Activated T-cell treated with anti-CD3 and anti-CD28 coated beads, Interleukin-2, amount 50 U/mL, for 4 hours (primary cell): ENCODE results near the gene ATF7IP. TPM values are rescaled to one million over a fixed set of nuclear protein-coding genes. Genes with fewer than 3 reads are reported as not detected.
"Not testable (repeated sequence)": the region's sequence is repeated elsewhere in the genome, so short reads cannot be mapped to it uniquely, and the experiment has no call there.

Experiments used
- ATAC-seq, 2 donors: fragments of 200-7000 bp; cut with Tn5 transposase; one replicate each; pipeline ENCODE4 v1.10.0; 2021
- DNase-seq: peaks from one replicate; pipeline ENCODE4 v3.0.0-alpha.2; 2020
- H3K27me3 Mint-ChIP-seq: one replicate; pipeline ENCODE4 v1.8.0; 2021; ENCODE audit warnings: low read depth, mixed read lengths
- H3K36me3 Mint-ChIP-seq: one replicate; pipeline ENCODE4 v1.8.0; 2022; ENCODE audit warnings: mixed read lengths; ENCODE audit not compliant: insufficient read depth
- H3K4me1 Mint-ChIP-seq: one replicate; pipeline ENCODE4 v1.8.0; 2021; ENCODE audit warnings: low read depth, mixed read lengths
- H3K4me3 Mint-ChIP-seq: one replicate; pipeline ENCODE4 v1.8.0; 2021; ENCODE audit warnings: mild to moderate bottlenecking, moderate library complexity, mixed read lengths
- H3K9me3 Mint-ChIP-seq: one replicate; pipeline ENCODE4 v1.8.0; 2021; ENCODE audit warnings: mixed read lengths
- total RNA-seq, 3 donors: library from RNA; stranded (reverse); gene quantifications; one replicate each; pipeline ENCODE4 v1.2.1, GENCODE V29; 2021

The ATF7IP gene, protein sequence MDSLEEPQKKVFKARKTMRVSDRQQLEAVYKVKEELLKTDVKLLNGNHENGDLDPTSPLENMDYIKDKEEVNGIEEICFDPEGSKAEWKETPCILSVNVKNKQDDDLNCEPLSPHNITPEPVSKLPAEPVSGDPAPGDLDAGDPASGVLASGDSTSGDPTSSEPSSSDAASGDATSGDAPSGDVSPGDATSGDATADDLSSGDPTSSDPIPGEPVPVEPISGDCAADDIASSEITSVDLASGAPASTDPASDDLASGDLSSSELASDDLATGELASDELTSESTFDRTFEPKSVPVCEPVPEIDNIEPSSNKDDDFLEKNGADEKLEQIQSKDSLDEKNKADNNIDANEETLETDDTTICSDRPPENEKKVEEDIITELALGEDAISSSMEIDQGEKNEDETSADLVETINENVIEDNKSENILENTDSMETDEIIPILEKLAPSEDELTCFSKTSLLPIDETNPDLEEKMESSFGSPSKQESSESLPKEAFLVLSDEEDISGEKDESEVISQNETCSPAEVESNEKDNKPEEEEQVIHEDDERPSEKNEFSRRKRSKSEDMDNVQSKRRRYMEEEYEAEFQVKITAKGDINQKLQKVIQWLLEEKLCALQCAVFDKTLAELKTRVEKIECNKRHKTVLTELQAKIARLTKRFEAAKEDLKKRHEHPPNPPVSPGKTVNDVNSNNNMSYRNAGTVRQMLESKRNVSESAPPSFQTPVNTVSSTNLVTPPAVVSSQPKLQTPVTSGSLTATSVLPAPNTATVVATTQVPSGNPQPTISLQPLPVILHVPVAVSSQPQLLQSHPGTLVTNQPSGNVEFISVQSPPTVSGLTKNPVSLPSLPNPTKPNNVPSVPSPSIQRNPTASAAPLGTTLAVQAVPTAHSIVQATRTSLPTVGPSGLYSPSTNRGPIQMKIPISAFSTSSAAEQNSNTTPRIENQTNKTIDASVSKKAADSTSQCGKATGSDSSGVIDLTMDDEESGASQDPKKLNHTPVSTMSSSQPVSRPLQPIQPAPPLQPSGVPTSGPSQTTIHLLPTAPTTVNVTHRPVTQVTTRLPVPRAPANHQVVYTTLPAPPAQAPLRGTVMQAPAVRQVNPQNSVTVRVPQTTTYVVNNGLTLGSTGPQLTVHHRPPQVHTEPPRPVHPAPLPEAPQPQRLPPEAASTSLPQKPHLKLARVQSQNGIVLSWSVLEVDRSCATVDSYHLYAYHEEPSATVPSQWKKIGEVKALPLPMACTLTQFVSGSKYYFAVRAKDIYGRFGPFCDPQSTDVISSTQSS
- total RNA-seq = 10 to 100 TPM; 33.5 to 54.6 (median 39.4) TPM

DNA sequence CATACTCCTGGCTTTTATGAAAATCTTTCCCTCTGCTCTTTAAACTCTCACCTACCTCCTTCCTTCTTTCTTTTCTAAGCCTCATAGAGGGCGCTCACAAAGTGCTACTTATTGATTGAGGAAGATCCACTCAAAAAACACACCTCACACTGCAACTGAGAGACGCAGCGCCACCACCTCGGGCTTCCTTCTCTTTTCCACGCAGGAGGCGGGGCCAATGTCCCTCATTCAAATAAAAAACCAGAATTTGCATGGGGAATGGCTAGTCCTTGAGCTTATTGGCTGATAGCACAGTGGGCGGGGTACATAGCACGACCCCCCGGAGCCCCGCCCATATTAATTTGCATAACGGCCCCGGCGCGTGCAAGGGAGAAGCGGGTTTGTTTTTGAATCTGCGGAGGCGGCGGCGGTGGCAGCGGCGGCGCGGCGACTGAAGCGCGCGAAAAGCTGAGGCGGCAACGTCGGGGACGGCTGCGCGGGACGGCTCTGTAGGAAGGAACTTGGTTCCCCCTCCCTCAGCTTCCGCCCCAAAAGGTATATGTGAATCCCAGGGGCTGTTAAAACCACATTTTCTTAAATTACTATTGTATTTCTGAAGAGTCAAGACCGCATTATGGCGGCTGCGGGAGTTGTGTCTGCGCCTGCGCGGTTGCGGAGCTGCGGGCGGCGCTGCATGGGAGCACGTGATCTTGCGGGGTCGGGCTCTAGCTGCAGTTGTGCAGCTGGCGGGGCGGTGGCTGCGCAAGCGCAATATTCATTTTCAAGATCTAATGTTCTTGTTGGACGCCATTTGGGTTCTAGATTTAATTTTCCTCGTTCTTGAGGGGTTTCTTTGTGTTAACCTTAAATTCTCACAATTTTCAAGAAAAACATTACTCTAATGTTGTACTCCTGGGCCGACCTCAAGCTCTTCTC, at the start of gene ATF7IP:
ATF7IP (plus strand) TSS at position 389 of the 915 bp plus-strand sequence. CDS start 58,234 bp downstream, outside the sequence.
- peaks cover 7% of the 10 kb centered on the region for H3K9me3 Mint-ChIP-seq
- H3K27me3 Mint-ChIP-seq = no peaks in the 10 kb centered on the region
- H3K4me3 Mint-ChIP-seq = peak within 1 kb of the TSS; percentile 84
- peaks cover 42% of the 10 kb centered on the region for H3K4me1 Mint-ChIP-seq
- DNase-seq (peak; percentile 92), ATAC-seq (peak; percentile 87 to 91)
- peaks cover 10% of the 10 kb centered on the region for H3K36me3 Mint-ChIP-seq

DNA sequence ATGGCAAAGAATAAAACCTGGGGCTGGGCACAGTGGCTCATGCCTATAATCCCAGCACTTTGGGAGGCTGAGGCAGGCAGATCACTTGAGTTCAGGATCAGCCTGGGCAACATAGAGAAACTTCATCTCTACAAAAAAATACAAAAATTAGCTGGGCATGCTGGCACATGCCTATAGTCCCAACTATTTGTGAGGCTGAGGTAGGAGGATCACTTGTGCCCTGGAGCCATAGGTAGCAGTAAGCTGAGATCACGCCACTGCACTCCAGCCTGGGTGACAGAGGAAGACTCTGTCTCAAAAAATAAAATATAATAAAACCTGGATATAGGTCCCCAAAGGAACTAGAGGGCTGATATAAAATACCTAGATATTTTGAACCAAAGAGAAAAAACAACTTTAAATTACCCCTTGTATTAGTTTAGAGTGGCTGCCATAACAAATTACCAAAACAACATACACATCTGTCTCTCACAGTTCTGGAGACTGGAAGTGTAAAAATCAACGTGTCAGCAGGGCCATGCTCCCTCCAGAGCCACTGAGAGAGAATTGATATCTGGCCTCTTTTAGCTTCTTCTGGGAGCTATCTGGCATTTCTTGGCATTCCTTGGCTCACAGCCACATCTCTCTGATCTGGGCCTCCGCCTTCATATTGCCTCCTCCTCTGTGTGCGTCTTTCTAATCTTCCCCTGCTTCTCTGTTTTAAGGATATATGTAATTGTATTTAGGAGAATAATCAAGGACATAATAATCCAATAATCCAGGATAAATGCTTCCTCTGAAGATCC, 47.9 kb upstream of the ATF7IP start:
- no peak for DNase-seq
- Mint-ChIP-seq H3K9me3 (no peaks in the 10 kb centered on the region), H3K36me3 (no peaks in the 10 kb centered on the region), H3K4me1 (no peaks in the 10 kb centered on the region), H3K27me3 (no peaks in the 10 kb centered on the region), H3K4me3 (no peak overlapping the region)
- no peak for ATAC-seq

DNA sequence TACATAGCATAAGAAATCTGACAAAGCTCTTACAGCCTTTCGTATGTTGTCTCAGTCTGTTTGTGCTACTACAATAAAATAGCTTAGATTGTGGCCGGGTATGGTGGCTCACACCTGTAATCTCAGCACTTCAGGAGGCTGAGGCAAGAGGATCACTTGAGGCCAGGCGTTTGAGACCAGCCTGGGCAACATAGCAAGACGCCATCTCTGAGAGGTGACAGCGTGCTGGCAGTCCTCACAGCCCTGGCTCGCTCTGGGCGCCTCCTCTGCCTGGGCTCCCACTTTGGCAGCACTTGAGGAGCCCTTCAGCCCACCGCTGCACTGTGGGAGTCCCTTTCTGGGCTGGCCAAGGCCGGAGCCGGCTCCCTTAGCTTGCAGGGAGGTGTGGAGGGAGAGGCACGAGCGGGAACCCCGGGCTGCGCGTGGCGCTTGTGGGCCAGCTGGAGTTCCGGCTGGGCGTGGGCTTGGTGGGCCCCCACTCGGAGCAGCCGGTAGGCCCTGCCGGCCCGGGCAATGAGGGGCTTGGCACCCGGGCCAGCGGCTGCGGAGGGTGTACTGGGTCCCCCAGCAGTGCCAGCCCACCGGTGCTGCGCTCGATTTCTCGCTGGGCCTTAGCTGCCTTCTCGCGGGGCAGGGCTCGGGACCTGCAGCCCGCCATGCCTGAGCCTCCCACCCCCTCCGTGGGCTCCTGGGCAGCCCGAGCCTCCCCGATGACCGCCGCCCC, 45.6 kb upstream of the ATF7IP start:
- not testable (repeated sequence) for H3K36me3 Mint-ChIP-seq, H3K9me3 Mint-ChIP-seq, H3K4me1 Mint-ChIP-seq, H3K27me3 Mint-ChIP-seq, ATAC-seq, H3K4me3 Mint-ChIP-seq, DNase-seq

GRCh38 chr12:14322403-14322802, 43.1 kb upstream of the ATF7IP start:
- Mint-ChIP-seq H3K9me3 (no peaks in the 10 kb centered on the region), H3K27me3 (no peaks in the 10 kb centered on the region), H3K4me3 (no peak overlapping the region), H3K36me3 (no peaks in the 10 kb centered on the region), H3K4me1 (no peaks in the 10 kb centered on the region)
- ATAC-seq = no peak
- no peak for DNase-seq

DNA sequence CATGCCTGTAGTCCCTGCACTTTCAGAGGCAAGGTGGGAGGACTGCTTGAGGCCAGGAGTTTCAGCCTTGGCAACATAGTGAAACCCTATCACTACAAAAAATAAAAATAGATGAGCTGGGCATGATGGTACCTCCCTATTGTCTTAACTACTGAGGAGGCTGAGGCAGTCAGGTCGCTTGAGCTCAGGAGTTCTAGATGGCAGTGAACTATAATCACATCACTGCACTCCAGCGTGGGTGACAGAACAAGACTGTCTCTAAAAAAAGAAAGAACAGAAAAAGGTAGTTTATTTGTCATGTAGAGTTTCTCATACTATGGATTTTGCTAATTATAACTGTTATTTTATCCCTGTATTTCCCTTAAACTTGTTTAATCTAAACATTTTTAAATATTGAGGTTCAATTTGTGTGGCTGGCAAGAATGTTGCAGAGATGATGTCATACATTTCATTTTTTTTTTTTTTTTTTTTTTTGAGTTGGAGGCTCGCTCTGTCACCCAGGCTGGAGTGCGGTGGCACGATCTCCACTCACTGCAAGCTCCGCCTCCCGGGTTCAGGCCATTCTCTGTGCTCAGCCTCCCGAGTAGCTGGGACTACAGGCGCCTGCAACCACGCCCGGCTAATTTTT, 39.7 kb upstream of the ATF7IP start:
- no peak for DNase-seq
- ATAC-seq = no peak
- Mint-ChIP-seq H3K4me1 (no peaks in the 10 kb centered on the region), H3K27me3 (no peaks in the 10 kb centered on the region), H3K36me3 (no peaks in the 10 kb centered on the region), H3K9me3 (no peaks in the 10 kb centered on the region), H3K4me3 (no peak overlapping the region)

GRCh38 chr12:14326699-14327098, 38.8 kb upstream of the ATF7IP start:
- Mint-ChIP-seq H3K27me3 (no peaks in the 10 kb centered on the region), H3K4me3 (no peak overlapping the region), H3K9me3 (no peaks in the 10 kb centered on the region), H3K4me1 (no peaks in the 10 kb centered on the region), H3K36me3 (no peaks in the 10 kb centered on the region)
- ATAC-seq (no peak), DNase-seq (no peak)

- peaks cover 8% of the 10 kb centered on the region for H3K9me3 Mint-ChIP-seq
- H3K4me1 Mint-ChIP-seq = no peaks in the 10 kb centered on the region
- DNase-seq (no peak), ATAC-seq (no peak)
- H3K4me3 Mint-ChIP-seq = no peak overlapping the region
- H3K27me3 Mint-ChIP-seq = no peaks in the 10 kb centered on the region
- H3K36me3 Mint-ChIP-seq = no peaks in the 10 kb centered on the region
Measured at GRCh38 chr12:14327711-14328110, 37.8 kb upstream of the ATF7IP start.

- Mint-ChIP-seq H3K36me3 (peaks cover 6% of the 10 kb centered on the region), H3K9me3 (peaks cover 23% of the 10 kb centered on the region), H3K4me1 (no peaks in the 10 kb centered on the region), H3K4me3 (no peak overlapping the region), H3K27me3 (no peaks in the 10 kb centered on the region)
- DNase-seq = no peak
- ATAC-seq = no peak
Measured at GRCh38 chr12:14332482-14332881, 33.0 kb upstream of the ATF7IP start.

DNA sequence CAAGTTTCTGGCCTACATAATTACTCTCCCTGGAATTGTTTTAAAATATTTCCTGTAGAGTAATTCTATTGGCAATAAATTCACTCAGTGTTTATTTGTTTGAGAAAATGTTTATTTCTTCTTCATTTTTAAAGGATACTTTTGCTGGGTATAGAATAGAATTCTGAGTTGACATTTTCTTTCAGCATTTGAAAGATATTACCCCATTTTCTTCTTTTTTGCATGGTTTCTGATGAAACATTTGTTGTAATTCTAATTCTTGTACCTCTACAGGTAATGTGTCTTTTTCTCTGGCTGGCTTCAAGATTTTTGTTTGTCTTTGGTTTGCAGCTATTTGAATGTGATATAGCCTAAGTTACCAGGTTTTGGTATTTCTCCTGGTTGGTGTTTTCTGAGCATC, 25.1 kb upstream of the ATF7IP start:
- Mint-ChIP-seq H3K9me3 (peaks cover 21% of the 10 kb centered on the region), H3K4me1 (no peaks in the 10 kb centered on the region), H3K36me3 (peaks cover 7% of the 10 kb centered on the region), H3K27me3 (no peaks in the 10 kb centered on the region), H3K4me3 (no peak overlapping the region)
- no peak for DNase-seq
- ATAC-seq = no peak

- not testable (repeated sequence) for ATAC-seq, H3K27me3 Mint-ChIP-seq, H3K4me1 Mint-ChIP-seq, H3K36me3 Mint-ChIP-seq, DNase-seq, H3K4me3 Mint-ChIP-seq
- H3K9me3 Mint-ChIP-seq = peaks cover 28% of the 10 kb centered on the region
Measured at GRCh38 chr12:14351524-14351923, 14.0 kb upstream of the ATF7IP start.

- H3K36me3 Mint-ChIP-seq, H3K27me3 Mint-ChIP-seq: not testable (repeated sequence)
Measured at GRCh38 chr12:14352066-14352465, 13.4 kb upstream of the ATF7IP start.

GRCh38 chr12:14354665-14355064, 10.8 kb upstream of the ATF7IP start:
- not testable (repeated sequence) for H3K27me3 Mint-ChIP-seq, DNase-seq, ATAC-seq, H3K36me3 Mint-ChIP-seq, H3K4me3 Mint-ChIP-seq, H3K4me1 Mint-ChIP-seq
- peaks cover 25% of the 10 kb centered on the region for H3K9me3 Mint-ChIP-seq

More at GRCh38 chr12:14352066-14352465, 13.4 kb upstream of the ATF7IP start:
- not testable (repeated sequence) for DNase-seq, H3K4me1 Mint-ChIP-seq, ATAC-seq, H3K4me3 Mint-ChIP-seq
- H3K9me3 Mint-ChIP-seq = peaks cover 28% of the 10 kb centered on the region
